SK-N-SH (cell line): ENCODE measurements around the gene GNB2.
"Not testable (repeated sequence)": the region's sequence is repeated elsewhere in the genome, so short reads cannot be mapped to it uniquely, and the experiment has no call there.

Experiments used
- CHD2 ChIP-seq: fragments of 150-350 bp; IDR thresholded peaks from 2 replicates; pipeline ENCODE4 v1.6.1; 2018; ENCODE audit warnings: low read length; ENCODE audit not compliant: partially characterized antibody
- ELF1 ChIP-seq: IDR thresholded peaks from 2 replicates; pipeline ENCODE4 v1.4.0; 2012
- EP300 ChIP-seq, 2 experiments: IDR thresholded peaks; 2 replicates each; pipeline versions ENCODE4 v1.4.0 to v1.6.1; 2012; ENCODE audit warnings: borderline replicate concordance in 1 of 2, low read depth in 1 of 2, low read length in 1 of 2
- FOXM1 ChIP-seq: IDR thresholded peaks from 2 replicates; pipeline ENCODE4 v1.4.0; 2012; ENCODE audit warnings: low read depth, mild to moderate bottlenecking
- NRF1 ChIP-seq: IDR thresholded peaks from 2 replicates; pipeline ENCODE4 v1.6.1; 2012; ENCODE audit warnings: low read depth, mild to moderate bottlenecking, low read length
- POLR2AphosphoS5 ChIP-seq: IDR thresholded peaks from 2 replicates; pipeline ENCODE4 v1.6.1; 2012; ENCODE audit warnings: low read depth, low read length
- RAD21 ChIP-seq: IDR thresholded peaks from 2 replicates; pipeline ENCODE4 v1.6.1; 2012; ENCODE audit warnings: mild to moderate bottlenecking, low read length
- RCOR1 ChIP-seq: fragments of 150-350 bp; IDR thresholded peaks from 2 replicates; pipeline ENCODE4 v1.6.1; 2017; ENCODE audit warnings: antibody characterized with exemption, low read length
- RFX5 ChIP-seq: IDR thresholded peaks from 2 replicates; pipeline ENCODE4 v1.6.1; 2012; ENCODE audit warnings: mild to moderate bottlenecking, improper control_type of control experiment, low read length
- SMC3 ChIP-seq: IDR thresholded peaks from 2 replicates; pipeline ENCODE4 v1.6.1; 2012; ENCODE audit warnings: low read depth, low read length, improper control_type of control experiment
- TAF1 ChIP-seq: IDR thresholded peaks from 2 replicates; pipeline ENCODE4 v1.6.1; 2012; ENCODE audit warnings: low read depth, mild to moderate bottlenecking, low read length, moderate library complexity, borderline replicate concordance
- TF ChIP-seq, protein P1 (sequence below): fragments of 200-600 bp; sonication (generic); IDR thresholded peaks from 2 replicates; pipeline ENCODE4 v1.6.1; 2017; ENCODE audit warnings: antibody characterized with exemption, mild to moderate bottlenecking, moderate library complexity
- TF ChIP-seq, protein P2 (sequence below): IDR thresholded peaks from 2 replicates; pipeline ENCODE4 v1.4.0; 2012; ENCODE audit warnings: low read depth, borderline replicate concordance
- TF ChIP-seq, protein P3 (sequence below): IDR thresholded peaks from 2 replicates; pipeline ENCODE4 v1.6.1; 2012; ENCODE audit warnings: mild to moderate bottlenecking, low read depth, low read length, moderate library complexity

DNA sequence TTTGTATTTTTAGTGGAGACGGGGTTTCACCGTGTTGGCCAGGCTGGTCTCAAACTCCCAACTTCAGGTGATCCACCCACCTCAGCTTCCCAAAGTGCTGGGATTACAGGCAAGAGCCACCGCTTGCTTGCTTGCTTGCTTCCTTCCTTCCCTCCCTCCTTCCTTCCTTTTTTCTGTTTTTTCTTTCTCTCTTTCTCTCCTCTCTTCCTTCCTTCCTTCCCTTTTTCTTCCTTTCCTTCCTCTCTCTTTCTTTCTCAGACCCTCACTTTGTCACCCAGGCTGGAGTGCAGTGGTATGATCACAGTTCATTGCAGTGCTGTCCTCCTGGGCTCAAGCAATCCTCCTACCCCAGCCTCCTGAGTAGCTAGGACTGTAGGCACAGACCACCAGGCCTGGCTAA is 27.5 kb downstream of the GNB2 start:
- TF ChIP-seq, protein P1, sequence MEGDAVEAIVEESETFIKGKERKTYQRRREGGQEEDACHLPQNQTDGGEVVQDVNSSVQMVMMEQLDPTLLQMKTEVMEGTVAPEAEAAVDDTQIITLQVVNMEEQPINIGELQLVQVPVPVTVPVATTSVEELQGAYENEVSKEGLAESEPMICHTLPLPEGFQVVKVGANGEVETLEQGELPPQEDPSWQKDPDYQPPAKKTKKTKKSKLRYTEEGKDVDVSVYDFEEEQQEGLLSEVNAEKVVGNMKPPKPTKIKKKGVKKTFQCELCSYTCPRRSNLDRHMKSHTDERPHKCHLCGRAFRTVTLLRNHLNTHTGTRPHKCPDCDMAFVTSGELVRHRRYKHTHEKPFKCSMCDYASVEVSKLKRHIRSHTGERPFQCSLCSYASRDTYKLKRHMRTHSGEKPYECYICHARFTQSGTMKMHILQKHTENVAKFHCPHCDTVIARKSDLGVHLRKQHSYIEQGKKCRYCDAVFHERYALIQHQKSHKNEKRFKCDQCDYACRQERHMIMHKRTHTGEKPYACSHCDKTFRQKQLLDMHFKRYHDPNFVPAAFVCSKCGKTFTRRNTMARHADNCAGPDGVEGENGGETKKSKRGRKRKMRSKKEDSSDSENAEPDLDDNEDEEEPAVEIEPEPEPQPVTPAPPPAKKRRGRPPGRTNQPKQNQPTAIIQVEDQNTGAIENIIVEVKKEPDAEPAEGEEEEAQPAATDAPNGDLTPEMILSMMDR: not testable (repeated sequence)
- TF ChIP-seq RAD21; RCOR1; EP300 (IDR thresholded peaks at IDR 0.05; ENCODE audit: borderline replicate concordance in 1 of 2, low read depth in 1 of 2, low read length in 1 of 2); NRF1; TAF1; ELF1; CHD2; SMC3; RFX5; POLR2AphosphoS5; FOXM1: not testable (repeated sequence)
- TF ChIP-seq, protein P2, sequence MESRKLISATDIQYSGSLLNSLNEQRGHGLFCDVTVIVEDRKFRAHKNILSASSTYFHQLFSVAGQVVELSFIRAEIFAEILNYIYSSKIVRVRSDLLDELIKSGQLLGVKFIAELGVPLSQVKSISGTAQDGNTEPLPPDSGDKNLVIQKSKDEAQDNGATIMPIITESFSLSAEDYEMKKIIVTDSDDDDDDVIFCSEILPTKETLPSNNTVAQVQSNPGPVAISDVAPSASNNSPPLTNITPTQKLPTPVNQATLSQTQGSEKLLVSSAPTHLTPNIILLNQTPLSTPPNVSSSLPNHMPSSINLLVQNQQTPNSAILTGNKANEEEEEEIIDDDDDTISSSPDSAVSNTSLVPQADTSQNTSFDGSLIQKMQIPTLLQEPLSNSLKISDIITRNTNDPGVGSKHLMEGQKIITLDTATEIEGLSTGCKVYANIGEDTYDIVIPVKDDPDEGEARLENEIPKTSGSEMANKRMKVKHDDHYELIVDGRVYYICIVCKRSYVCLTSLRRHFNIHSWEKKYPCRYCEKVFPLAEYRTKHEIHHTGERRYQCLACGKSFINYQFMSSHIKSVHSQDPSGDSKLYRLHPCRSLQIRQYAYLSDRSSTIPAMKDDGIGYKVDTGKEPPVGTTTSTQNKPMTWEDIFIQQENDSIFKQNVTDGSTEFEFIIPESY: not testable (repeated sequence)
- TF ChIP-seq, protein P3, sequence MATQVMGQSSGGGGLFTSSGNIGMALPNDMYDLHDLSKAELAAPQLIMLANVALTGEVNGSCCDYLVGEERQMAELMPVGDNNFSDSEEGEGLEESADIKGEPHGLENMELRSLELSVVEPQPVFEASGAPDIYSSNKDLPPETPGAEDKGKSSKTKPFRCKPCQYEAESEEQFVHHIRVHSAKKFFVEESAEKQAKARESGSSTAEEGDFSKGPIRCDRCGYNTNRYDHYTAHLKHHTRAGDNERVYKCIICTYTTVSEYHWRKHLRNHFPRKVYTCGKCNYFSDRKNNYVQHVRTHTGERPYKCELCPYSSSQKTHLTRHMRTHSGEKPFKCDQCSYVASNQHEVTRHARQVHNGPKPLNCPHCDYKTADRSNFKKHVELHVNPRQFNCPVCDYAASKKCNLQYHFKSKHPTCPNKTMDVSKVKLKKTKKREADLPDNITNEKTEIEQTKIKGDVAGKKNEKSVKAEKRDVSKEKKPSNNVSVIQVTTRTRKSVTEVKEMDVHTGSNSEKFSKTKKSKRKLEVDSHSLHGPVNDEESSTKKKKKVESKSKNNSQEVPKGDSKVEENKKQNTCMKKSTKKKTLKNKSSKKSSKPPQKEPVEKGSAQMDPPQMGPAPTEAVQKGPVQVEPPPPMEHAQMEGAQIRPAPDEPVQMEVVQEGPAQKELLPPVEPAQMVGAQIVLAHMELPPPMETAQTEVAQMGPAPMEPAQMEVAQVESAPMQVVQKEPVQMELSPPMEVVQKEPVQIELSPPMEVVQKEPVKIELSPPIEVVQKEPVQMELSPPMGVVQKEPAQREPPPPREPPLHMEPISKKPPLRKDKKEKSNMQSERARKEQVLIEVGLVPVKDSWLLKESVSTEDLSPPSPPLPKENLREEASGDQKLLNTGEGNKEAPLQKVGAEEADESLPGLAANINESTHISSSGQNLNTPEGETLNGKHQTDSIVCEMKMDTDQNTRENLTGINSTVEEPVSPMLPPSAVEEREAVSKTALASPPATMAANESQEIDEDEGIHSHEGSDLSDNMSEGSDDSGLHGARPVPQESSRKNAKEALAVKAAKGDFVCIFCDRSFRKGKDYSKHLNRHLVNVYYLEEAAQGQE: not testable (repeated sequence)
